IMR-90 (cell line): ENCODE measurements around the gene CTAG2. TPM values are rescaled to one million over a fixed set of nuclear protein-coding genes. Genes with fewer than 3 reads are reported as not detected.

ENCODE experiments used
- ATAC-seq: fragments of 200-7000 bp; cut with Tn5 transposase; 2 replicates; pipeline ENCODE4 v1.9.1; 2020; ENCODE audit warnings: low read depth, mild to moderate bottlenecking, moderate library complexity
- BruUV-seq: library from RNA; stranded (reverse); fragments of 400-500 nt; replicated peaks from 2 replicates; lab custom pipeline; 2021; lab: Mats Ljungman, UMichigan
- CTCF ChIA-PET: fragments of 300-600 bp; formaldehyde crosslinking; extraction: SDS; loops from one replicate; lab custom pipeline; 2021; ENCODE audit warnings: antibody characterized with exemption; lab: Yijun Ruan, JAX
- POLR2A ChIA-PET: fragments of 300-600 bp; sonication (Branson Sonifier 250); formaldehyde crosslinking; loops from one replicate; lab custom pipeline; 2022; ENCODE audit warnings: antibody characterized with exemption; ENCODE audit not compliant: unreplicated experiment; lab: Charles Lee
- DNase-seq: peaks from one replicate; pipeline ENCODE4 v3.0.0; 2013
- H2AFZ ChIP-seq: replicated peaks from 2 replicates; pipeline ENCODE3; 2013; ENCODE audit warnings: low read length, mild to moderate bottlenecking; ENCODE audit not compliant: poor library complexity
- H2AK5ac ChIP-seq: 2 replicates; pipeline ENCODE4 v1.6.1; 2013; ENCODE audit warnings: low read depth, low read length, inconsistent platforms
- H2AK9ac ChIP-seq: replicated peaks from 2 replicates; pipeline ENCODE3; 2013; ENCODE audit warnings: mild to moderate bottlenecking, low read depth, low read length, moderate library complexity; ENCODE audit not compliant: poor library complexity
- H2BK120ac ChIP-seq: 2 replicates; pipeline ENCODE4 v1.6.1; 2013; ENCODE audit warnings: low read depth, low read length, inconsistent platforms
- H2BK15ac ChIP-seq: 3 replicates; pipeline ENCODE4 v1.6.1; 2013; ENCODE audit warnings: low read depth, low read length, inconsistent platforms
- H2BK20ac ChIP-seq: 2 replicates; pipeline ENCODE4 v1.6.1; 2013; ENCODE audit warnings: low read depth, mild to moderate bottlenecking, inconsistent platforms, low read length, moderate library complexity
- H2BK5ac ChIP-seq: 2 replicates; pipeline ENCODE4 v1.6.1; 2013; ENCODE audit warnings: mild to moderate bottlenecking, low read depth, low read length, inconsistent platforms; ENCODE audit not compliant: poor library complexity, severe bottlenecking
- H3K14ac ChIP-seq: replicated peaks from 2 replicates; pipeline ENCODE4 v1.6.1; 2013; ENCODE audit warnings: low read depth, low read length, inconsistent platforms
- H3K18ac ChIP-seq: 2 replicates; pipeline ENCODE4 v1.6.1; 2013; ENCODE audit warnings: low read depth, low read length, control low read depth
- H3K23ac ChIP-seq: 2 replicates; pipeline ENCODE4 v1.6.1; 2013; ENCODE audit warnings: low read depth, low read length, inconsistent platforms
- H3K27ac ChIP-seq: 2 replicates; pipeline ENCODE4 v1.5.1; 2013; ENCODE audit warnings: mild to moderate bottlenecking, control low read depth, low read length; ENCODE audit not compliant: insufficient read depth
- H3K27me3 ChIP-seq: 2 replicates; pipeline ENCODE4 v1.6.1; 2013; ENCODE audit warnings: low read length; ENCODE audit not compliant: control insufficient read depth, insufficient read depth
- H3K36me3 ChIP-seq: 2 replicates; pipeline ENCODE4 v1.6.1; 2013; ENCODE audit warnings: low read length, mixed read lengths; ENCODE audit not compliant: control insufficient read depth, insufficient read depth
- H3K4ac ChIP-seq: 2 replicates; pipeline ENCODE4 v1.6.1; 2013; ENCODE audit warnings: low read depth, low read length, inconsistent platforms
- H3K4me1 ChIP-seq: 2 replicates; pipeline ENCODE4 v1.6.1; 2013; ENCODE audit warnings: low read length, mixed read lengths; ENCODE audit not compliant: control insufficient read depth, insufficient read depth
- H3K4me2 ChIP-seq: 2 replicates; pipeline ENCODE4 v1.6.1; 2013; ENCODE audit warnings: low read depth, mild to moderate bottlenecking, control low read depth, low read length, moderate library complexity
- H3K4me3 ChIP-seq: 2 replicates; pipeline ENCODE4 v1.5.1; 2013; ENCODE audit warnings: low read depth, mild to moderate bottlenecking, control low read depth, low read length, moderate library complexity; ENCODE audit not compliant: insufficient read depth
- H3K56ac ChIP-seq: 2 replicates; pipeline ENCODE4 v1.6.1; 2013; ENCODE audit warnings: low read length, inconsistent platforms; ENCODE audit not compliant: insufficient read depth; ENCODE audit errors: extremely low read depth
- H3K79me1 ChIP-seq, 2 experiments: 2 replicates each; pipeline ENCODE4 v1.6.1; 2013; ENCODE audit warnings: low read length in 2 of 2, inconsistent platforms in 1 of 2, low read depth in 1 of 2
- H3K9ac ChIP-seq: 2 replicates; pipeline ENCODE4 v1.6.1; 2013; ENCODE audit warnings: low read depth, low read length, control low read depth
- H3K9me1 ChIP-seq: 2 replicates; pipeline ENCODE4 v1.6.1; 2013; ENCODE audit warnings: low read length, inconsistent platforms; ENCODE audit not compliant: insufficient read depth
- H3K9me3 ChIP-seq: 2 replicates; pipeline ENCODE4 v1.6.1; 2013; ENCODE audit warnings: low read length; ENCODE audit not compliant: control insufficient read depth, insufficient read depth
- H4K20me1 ChIP-seq: 2 replicates; pipeline ENCODE4 v1.6.1; 2013; ENCODE audit warnings: low read length, inconsistent platforms; ENCODE audit not compliant: insufficient read depth
- H4K5ac ChIP-seq: 2 replicates; pipeline ENCODE4 v1.6.1; 2013; ENCODE audit warnings: mild to moderate bottlenecking, low read depth, low read length, control low read depth
- H4K8ac ChIP-seq, 2 experiments: 2 replicates each; pipeline ENCODE4 v1.6.1; 2013; ENCODE audit warnings: low read depth in 2 of 2, low read length in 2 of 2, control low read depth in 1 of 2, inconsistent platforms in 1 of 2
- H4K91ac ChIP-seq: 2 replicates; pipeline ENCODE4 v1.6.1; 2013; ENCODE audit warnings: low read depth, low read length, inconsistent platforms; ENCODE audit not compliant: insufficient read depth
- BHLHE40 ChIP-seq: fragments of 150-350 bp; IDR thresholded peaks from 2 replicates; pipeline ENCODE4 v1.6.1; 2016; ENCODE audit warnings: mild to moderate bottlenecking, low read depth, low read length
- CEBPB ChIP-seq: IDR thresholded peaks from 2 replicates; pipeline ENCODE4 v1.6.1; 2012; ENCODE audit warnings: low read depth, low read length, improper control_type of control experiment
- CHD1 ChIP-seq: IDR thresholded peaks from 2 replicates; pipeline ENCODE4 v1.6.1; 2012; ENCODE audit warnings: low read depth, low read length, improper control_type of control experiment
- CTCF ChIP-seq: conservative IDR thresholded peaks from 2 replicates; pipeline ENCODE4 v1.5.1; 2012; ENCODE audit warnings: mild to moderate bottlenecking, low read depth, low read length, improper control_type of control experiment
- ELK1 ChIP-seq: fragments of 150-350 bp; IDR thresholded peaks from 2 replicates; pipeline ENCODE4 v1.6.1; 2016; ENCODE audit warnings: low read depth, mild to moderate bottlenecking, low read length, moderate library complexity, borderline replicate concordance
- FOS ChIP-seq: fragments of 150-350 bp; IDR thresholded peaks from 2 replicates; pipeline ENCODE4 v1.6.1; 2016; ENCODE audit warnings: low read depth, low read length
- MAFK ChIP-seq: IDR thresholded peaks from 2 replicates; pipeline ENCODE4 v1.6.1; 2012; ENCODE audit warnings: low read depth, low read length, improper control_type of control experiment
- MAZ ChIP-seq: IDR thresholded peaks from 2 replicates; pipeline ENCODE4 v1.6.1; 2012; ENCODE audit warnings: low read depth, mild to moderate bottlenecking, low read length, improper control_type of control experiment, moderate library complexity, borderline replicate concordance
- MXI1 ChIP-seq: IDR thresholded peaks from 2 replicates; pipeline ENCODE4 v1.6.1; 2012; ENCODE audit warnings: low read depth, mild to moderate bottlenecking, low read length, moderate library complexity, borderline replicate concordance
- NFE2L2 ChIP-seq: fragments of 150-350 bp; IDR thresholded peaks from 2 replicates; pipeline ENCODE4 v1.6.1; 2016; ENCODE audit warnings: low read depth, mild to moderate bottlenecking, low read length
- POLR2A ChIP-seq: IDR thresholded peaks from 2 replicates; pipeline ENCODE4 v1.6.1; 2012; ENCODE audit warnings: mild to moderate bottlenecking, low read depth, low read length
- RAD21 ChIP-seq: IDR thresholded peaks from 2 replicates; pipeline ENCODE4 v1.6.1; 2012; ENCODE audit warnings: low read length, improper control_type of control experiment
- RCOR1 ChIP-seq: IDR thresholded peaks from 2 replicates; pipeline ENCODE4 v1.6.1; 2012; ENCODE audit warnings: mild to moderate bottlenecking, low read length, improper control_type of control experiment; ENCODE audit not compliant: insufficient replicate concordance
- RFX5 ChIP-seq: IDR thresholded peaks from 2 replicates; pipeline ENCODE4 v1.8.0; 2012; ENCODE audit warnings: low read depth, mild to moderate bottlenecking, low read length, moderate library complexity
- SMC3 ChIP-seq: fragments of 150-350 bp; IDR thresholded peaks from 2 replicates; pipeline ENCODE4 v1.6.1; 2016; ENCODE audit warnings: low read depth, mild to moderate bottlenecking, antibody characterized with exemption, low read length, moderate library complexity
- USF2 ChIP-seq: fragments of 150-350 bp; IDR thresholded peaks from 2 replicates; pipeline ENCODE4 v1.6.1; 2017; ENCODE audit warnings: mild to moderate bottlenecking, antibody characterized with exemption, low read length, low read depth
- WGBS, 2 experiments: methylation state at CpG; one replicate each; pipeline versions ENCODE4 v1.1.5 to v1.1.7; 2013; ENCODE audit warnings: missing lambda C conversion rate in 2 of 2; ENCODE audit not compliant: insufficient read length in 1 of 2; ENCODE audit errors: extremely low coverage in 2 of 2; 5-methylcytosine and 5-hydroxymethylcytosine counted together
- dilution Hi-C: fragments of 300-500 bp; cut with HindIII; formaldehyde crosslinking; loops from one replicate; pipeline ENCODE4 v1.14.3; 2018; ENCODE audit warnings: low sequenced_read_pairs; ENCODE audit not compliant: unreplicated experiment
- in situ Hi-C: fragments of 300-500 bp; cut with MboI; formaldehyde crosslinking; loops from 3 replicates; pipeline ENCODE4 v1.14.3; 2019; ENCODE audit warnings: low sequenced_read_pairs, inconsistent platforms, mixed read lengths
- intact Hi-C: fragments of 100-400 bp; cut with micrococcal nuclease; formaldehyde crosslinking; loops from 2 replicates; pipeline ENCODE4 v1.10.0; 2022
- polyA plus RNA-seq, 3 experiments: library from polyadenylated mRNA; depleted of rRNA; stranded (reverse); fragments of >200 nt; gene quantifications; 2 replicates each; pipeline ENCODE4 v1.2.3, GENCODE V29; 2012; ENCODE audit warnings: low replicate concordance in 1 of 3
- total RNA-seq: library from RNA; depleted of rRNA; stranded (reverse); fragments of >200 nt; gene quantifications from 2 replicates; pipeline ENCODE4 v1.2.3, GENCODE V29; 2012

CTAG2 gene
- total and polyA plus RNA-seq, 2 of the 4 experiments (the other 2 are of a cell fraction) = 27.1 to 42.5 TPM

- Histone ChIP-seq H3K56ac (no peak overlapping the region), H3K9me3 (no peaks in the 10 kb centered on the region; the same call in 1 of the 2 replicates), H4K8ac (no peak overlapping the region), H3K9ac (no peak overlapping the region), H4K91ac (no peak overlapping the region), H3K27ac (no peak overlapping the region), H3K23ac (no peak overlapping the region), H3K14ac (no peak overlapping the region), H3K27me3 (peaks cover 5% of the 10 kb centered on the region), H3K4me3 (no peak overlapping the region), H3K79me1 (no peaks in the 10 kb centered on the region), H2BK15ac (no peak overlapping the region), H3K9me1 (no peaks in the 10 kb centered on the region), H2BK120ac (no peak overlapping the region), H4K20me1 (no peaks in the 10 kb centered on the region), H2AK9ac (no peak overlapping the region), H3K36me3 (no peaks in the 10 kb centered on the region), H2AK5ac (no peak overlapping the region), H2BK20ac (no peak overlapping the region), H3K4ac (no peak overlapping the region), H4K5ac (no peak overlapping the region), H2BK5ac (no peak overlapping the region), H3K4me1 (no peaks in the 10 kb centered on the region; the same call in 1 of the 2 replicates), H3K4me2 (no peak overlapping the region), H3K18ac (no peak overlapping the region), H2AFZ (no peak overlapping the region)
- WGBS, 2 experiments = 46% methylated on average over 2 of the region's 6 CpGs; no CpG with 5 or more reads in 1 of the 2 experiments
- CTCF ChIA-PET = no interaction called here
- ATAC-seq (no peak), DNase-seq (no peak)
- in situ Hi-C loops = no loop called here
- intact Hi-C loops = no loop called here
- TF ChIP-seq CTCF = no peak
- no peak for TF ChIP-seq RAD21
- TF ChIP-seq MAFK = no peak
- no peak for TF ChIP-seq RCOR1
- no peak for TF ChIP-seq ELK1
- TF ChIP-seq POLR2A = no peak
- TF ChIP-seq CHD1 = no peak
- no peak for TF ChIP-seq FOS
- TF ChIP-seq SMC3 = no peak
- no peak for TF ChIP-seq MXI1
- TF ChIP-seq USF2 = no peak
- no peak for TF ChIP-seq BHLHE40
- no peak for TF ChIP-seq CEBPB
- TF ChIP-seq RFX5 = no peak
- no peak for TF ChIP-seq MAZ
- TF ChIP-seq NFE2L2 = no peak
- BruUV-seq = no TSS peak
- POLR2A ChIA-PET = no interaction called here
- dilution Hi-C loops = no loop called here
Measured at GRCh38 chrX:154605566-154605965, 47.8 kb downstream of the CTAG2 start.
